HG02588 (cell line): ENCODE results near the gene CLPTM1L.

Experiments
- ATAC-seq: cut with Tn5 transposase; IDR thresholded peaks from one replicate; pipeline ENCODE4 v1.9.1; 2021; ENCODE audit warnings: mild to moderate bottlenecking, moderate library complexity; ENCODE audit not compliant: unreplicated experiment

Gene CLPTM1L

GRCh38 chr5:1317921-1318565 lies 26.9 kb downstream of the CLPTM1L start:
- no peak for ATAC-seq

GRCh38 chr5:1316588-1317340 lies 28.1 kb downstream of the CLPTM1L start:
- ATAC-seq, result no peak

GRCh38 chr5:1315709-1316587 lies 29.0 kb downstream of the CLPTM1L start:
- peak; percentile 53 for ATAC-seq

- no peak for ATAC-seq
These were observed 29.7 kb downstream of the CLPTM1L start for GRCh38 chr5:1315018-1315708.

- no peak for ATAC-seq
These were observed 30.3 kb downstream of the CLPTM1L start for GRCh38 chr5:1314564-1314982.

GRCh38 chr5:1312993-1313833 lies 31.7 kb downstream of the CLPTM1L start:
- peak; percentile 67 for ATAC-seq

- ATAC-seq, result no peak
These were observed 32.7 kb downstream of the CLPTM1L start for GRCh38 chr5:1312206-1312605.

GRCh38 chr5:1311439-1312055 lies 33.4 kb downstream of the CLPTM1L start:
- ATAC-seq, result no peak

- ATAC-seq, result no peak
These were observed 34.8 kb downstream of the CLPTM1L start for GRCh38 chr5:1310118-1310517.

GRCh38 chr5:1304033-1304432 lies 40.9 kb downstream of the CLPTM1L start:
- ATAC-seq, result no peak

- no peak for ATAC-seq
These were observed 42.6 kb downstream of the CLPTM1L start for GRCh38 chr5:1302258-1302657.

GRCh38 chr5:1300581-1301083 lies 44.3 kb downstream of the CLPTM1L start:
- no peak for ATAC-seq

- no peak for ATAC-seq
These were observed 44.9 kb downstream of the CLPTM1L start for GRCh38 chr5:1299961-1300360.

- ATAC-seq, result no peak
These were observed 45.4 kb downstream of the CLPTM1L start for GRCh38 chr5:1299511-1299850.

GRCh38 chr5:1298723-1299510 lies 46.0 kb downstream of the CLPTM1L start:
- no peak for ATAC-seq

- no peak for ATAC-seq
These were observed 46.8 kb downstream of the CLPTM1L start for GRCh38 chr5:1298067-1298551.

- ATAC-seq, result no peak
These were observed 47.7 kb downstream of the CLPTM1L start for GRCh38 chr5:1297243-1297642.

- no peak for ATAC-seq
These were observed 49.3 kb downstream of the CLPTM1L start for GRCh38 chr5:1295650-1296037.
